ENCODE results near the gene TDG.

DNA sequence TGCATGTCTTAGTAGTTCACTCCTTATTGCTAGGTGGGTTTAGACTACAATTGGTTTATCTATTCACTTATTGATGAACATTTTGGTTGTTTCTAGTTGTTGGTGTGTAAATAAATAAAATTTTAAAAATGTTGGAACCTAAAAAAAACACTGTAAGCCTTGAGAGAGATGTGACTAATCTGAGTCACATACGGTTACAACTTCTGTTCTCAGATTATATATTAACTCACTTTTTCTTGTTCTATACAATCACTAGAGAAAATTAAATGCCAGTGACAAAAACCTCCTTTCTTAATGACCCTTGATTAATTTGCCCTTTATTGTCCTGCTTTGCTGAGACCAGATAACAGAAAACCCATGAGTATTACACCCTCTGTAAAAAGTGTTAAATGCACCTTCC is 7.1 kb upstream of the TDG start:
- TF ChIP-seq MYC (IDR thresholded peaks at IDR 0.05; ENCODE audit: low read depth, low read length) (no peak), EZH2 (IDR thresholded peaks at IDR 0.05; ENCODE audit: borderline replicate concordance, low read depth, low read length, severe bottlenecking) (no peak), POLR2AphosphoS5 (IDR thresholded peaks at IDR 0.05; ENCODE audit: insufficient read depth, low read depth, low read length) (no peak), POLR2A (IDR thresholded peaks at IDR 0.05; ENCODE audit: low read depth, low read length) (no peak), FOS (IDR thresholded peaks at IDR 0.05; ENCODE audit: borderline replicate concordance, insufficient read depth, low read length) (no peak)
- TF ChIP-seq, protein P1, sequence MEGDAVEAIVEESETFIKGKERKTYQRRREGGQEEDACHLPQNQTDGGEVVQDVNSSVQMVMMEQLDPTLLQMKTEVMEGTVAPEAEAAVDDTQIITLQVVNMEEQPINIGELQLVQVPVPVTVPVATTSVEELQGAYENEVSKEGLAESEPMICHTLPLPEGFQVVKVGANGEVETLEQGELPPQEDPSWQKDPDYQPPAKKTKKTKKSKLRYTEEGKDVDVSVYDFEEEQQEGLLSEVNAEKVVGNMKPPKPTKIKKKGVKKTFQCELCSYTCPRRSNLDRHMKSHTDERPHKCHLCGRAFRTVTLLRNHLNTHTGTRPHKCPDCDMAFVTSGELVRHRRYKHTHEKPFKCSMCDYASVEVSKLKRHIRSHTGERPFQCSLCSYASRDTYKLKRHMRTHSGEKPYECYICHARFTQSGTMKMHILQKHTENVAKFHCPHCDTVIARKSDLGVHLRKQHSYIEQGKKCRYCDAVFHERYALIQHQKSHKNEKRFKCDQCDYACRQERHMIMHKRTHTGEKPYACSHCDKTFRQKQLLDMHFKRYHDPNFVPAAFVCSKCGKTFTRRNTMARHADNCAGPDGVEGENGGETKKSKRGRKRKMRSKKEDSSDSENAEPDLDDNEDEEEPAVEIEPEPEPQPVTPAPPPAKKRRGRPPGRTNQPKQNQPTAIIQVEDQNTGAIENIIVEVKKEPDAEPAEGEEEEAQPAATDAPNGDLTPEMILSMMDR (IDR thresholded peaks at IDR 0.05; ENCODE audit: extremely low read depth in 1 of 2, insufficient read depth in 1 of 2, low read depth in 1 of 2, low read length in 2 of 2) = no peak

Data from endothelial cell of umbilical vein (primary cell).